ENCODE measurements around the gene MYLK4.

MYLK4 gene

DNA sequence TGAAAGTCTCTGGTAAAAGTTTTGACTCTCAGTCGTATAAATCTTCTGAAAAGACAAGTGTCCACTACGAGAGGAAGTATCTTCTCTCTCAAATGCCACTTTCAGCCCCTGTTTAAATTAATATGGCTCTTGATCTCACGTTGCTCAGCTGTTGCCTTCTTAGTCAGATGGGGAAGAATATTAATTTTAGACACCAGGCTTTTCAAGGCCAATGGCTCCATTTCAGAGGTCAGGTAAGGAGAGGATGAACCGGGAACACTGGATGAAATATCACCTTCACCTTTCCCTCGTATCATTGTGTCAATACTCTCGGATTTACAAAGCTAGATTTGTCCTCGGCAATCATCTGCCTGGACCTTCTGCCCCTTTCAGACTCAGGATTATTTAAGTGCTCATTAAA, at the start of gene MYLK4:
Gene MYLK4 (minus strand): TSS at position 91 of the 400 bp plus-strand sequence. CDS start 1,628 bp downstream, outside the sequence.
- DNase-seq, result no peak

DNA sequence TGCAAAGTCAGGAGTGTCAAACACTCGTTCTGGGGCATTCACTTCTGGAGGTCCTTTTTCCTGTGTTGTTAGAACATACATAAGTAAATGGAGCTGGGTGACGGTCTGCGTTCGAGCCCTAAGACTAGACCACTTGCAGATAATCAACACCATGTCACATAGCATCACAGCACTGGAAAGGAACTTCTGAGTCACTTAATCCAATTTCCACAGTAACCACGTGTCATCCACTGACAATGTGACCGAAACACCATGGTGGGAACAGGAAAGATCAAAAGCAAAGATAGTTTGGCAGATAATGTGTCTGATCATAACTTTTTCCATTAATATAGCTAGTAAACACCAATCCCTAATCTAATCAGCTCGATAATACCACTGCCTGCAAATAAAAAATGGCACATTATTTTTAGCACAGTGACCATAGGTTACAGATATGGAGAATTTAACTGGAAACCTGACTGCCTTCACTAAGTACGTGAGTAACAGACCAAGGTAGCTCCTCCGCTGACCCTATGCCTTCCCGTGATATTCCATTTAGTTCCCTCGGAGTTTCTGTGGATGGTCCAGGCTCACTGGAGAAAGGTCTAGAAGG, 49.3 kb upstream of the MYLK4 start:
- no peak for DNase-seq

DNA sequence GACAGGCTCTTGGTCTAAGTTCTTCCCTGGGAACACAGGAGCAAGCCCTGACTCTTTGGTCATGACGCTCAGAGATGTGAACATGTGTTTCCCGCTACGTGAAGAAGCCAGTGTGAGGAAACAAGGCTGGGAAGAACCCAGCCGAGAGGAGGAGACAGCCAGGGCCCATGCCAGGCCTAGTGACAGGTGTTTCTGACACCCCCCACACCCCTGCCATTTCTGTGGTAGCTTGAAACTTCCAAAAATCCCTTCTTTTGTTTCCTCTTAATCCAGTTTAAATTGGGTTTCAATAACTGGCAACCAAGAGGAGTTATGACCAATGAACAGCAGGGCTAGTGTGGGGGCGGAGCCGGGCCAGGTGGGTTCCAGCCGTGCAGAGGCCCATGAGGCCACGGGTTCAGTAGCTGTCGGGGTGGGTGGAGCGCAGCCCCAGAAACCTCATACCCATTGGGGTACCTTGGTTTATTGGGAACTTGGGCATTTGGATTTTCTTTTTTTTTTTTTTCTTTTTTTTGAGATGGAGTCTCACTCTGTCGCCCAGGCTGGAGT, 47.9 kb upstream of the MYLK4 start:
- DNase-seq, result no peak

DNA sequence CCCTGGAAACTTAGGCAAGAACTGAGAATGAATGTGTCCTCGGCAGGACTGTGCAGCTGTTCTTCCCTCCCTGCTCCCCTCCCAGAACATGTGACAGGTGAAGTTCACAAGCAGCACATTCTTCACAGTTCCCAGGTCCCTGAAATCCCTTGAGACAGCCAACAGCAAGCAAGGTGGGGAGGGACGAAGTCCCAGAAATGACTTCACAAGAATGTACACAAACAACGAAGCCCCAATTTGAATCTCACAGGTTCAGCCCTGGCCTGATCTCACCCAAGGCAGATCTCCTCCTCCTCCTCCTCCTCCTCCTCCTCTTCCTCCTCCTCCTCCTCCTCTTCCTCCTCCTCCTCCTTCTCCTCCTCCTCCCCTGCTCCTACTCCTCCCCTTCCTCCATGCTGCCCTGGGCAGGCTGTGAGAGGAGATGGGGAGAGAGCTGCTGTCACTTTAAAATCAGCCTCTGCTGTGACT, 46.9 kb upstream of the MYLK4 start:
- no peak for DNase-seq

DNA sequence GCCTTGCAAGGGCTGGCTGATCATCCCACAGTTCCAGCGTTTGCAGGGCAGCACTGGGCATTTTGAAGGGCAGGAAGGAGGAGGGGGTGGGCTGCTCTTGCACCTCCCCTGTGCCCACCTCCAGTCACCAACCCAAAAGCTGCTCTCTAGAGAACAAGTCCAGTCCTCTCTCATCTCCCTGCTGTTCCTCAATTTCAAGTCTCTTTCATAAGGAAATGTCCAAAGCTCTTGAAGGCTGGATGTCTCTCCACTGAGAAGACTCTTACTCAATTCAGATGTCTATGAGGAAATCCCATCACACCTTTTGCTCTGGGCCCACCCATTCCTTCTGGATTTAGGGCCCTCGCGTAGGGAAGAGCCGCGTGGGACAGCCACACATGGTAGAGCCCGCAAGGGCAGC, 46.1 kb upstream of the MYLK4 start:
- no peak for DNase-seq

DNA sequence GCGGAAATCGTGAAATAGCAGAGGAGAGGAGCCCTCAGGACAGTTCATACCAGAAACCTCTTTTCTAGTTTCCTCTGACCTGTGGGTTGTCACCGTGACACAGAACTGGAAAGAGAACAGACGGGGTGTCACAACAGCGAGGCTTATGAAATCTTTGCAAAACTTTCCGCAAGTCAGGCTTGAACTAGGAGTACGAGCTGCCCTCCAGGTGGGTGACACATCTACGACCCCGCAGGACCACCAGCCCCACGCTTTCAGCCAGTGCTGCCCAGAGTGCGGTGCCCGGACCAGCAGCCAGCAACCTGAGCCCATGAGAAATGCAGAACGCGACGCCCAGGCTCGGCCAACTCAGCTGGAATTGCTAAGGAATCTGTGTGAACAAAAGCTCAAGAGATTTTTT, 45.2 kb upstream of the MYLK4 start:
- no peak for DNase-seq

DNA sequence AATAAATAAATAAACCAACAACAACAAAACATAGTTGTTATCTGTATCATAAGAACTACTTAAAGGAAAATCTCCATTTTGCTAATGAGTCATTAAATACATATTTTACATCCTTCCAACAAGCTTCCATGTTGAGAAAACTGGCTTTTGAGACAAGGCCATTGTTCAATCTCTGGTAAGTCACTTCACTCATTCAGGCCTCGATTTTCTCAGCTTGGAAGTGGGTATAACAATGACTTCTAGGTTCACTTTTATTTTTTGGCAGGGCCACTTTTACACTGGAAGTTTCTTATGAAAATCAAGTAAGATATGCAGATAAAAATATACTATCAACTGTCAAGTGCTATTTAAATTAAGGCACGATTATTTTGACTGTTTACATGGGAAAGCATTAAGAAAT, 44.4 kb upstream of the MYLK4 start:
- DNase-seq, result no peak

DNA sequence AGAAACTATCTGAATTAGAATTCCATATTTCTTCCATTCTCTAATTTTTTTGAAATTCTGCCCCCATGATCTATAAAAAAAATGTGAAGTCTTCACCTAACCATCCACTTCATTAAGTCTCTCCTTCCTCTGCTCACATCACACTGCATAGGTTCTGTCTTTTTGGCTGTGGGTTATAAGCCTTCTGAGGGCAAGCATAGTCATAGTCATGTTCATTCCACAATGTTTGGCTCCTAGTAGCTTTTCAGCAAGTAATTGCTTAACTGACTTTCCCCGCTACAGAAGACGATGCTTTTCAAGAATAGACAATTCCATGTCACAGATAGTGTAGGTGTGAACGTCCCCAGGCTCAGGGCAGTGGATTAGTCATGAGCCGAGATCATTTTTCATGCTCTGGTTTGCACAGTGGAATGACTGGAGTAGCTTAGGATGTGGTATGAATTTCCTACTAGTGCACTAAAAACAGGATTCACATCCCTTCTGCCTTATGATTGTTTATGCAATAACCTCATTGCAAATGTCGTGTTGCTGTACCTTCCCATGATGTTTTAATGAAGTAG, 43.5 kb upstream of the MYLK4 start:
- no peak for DNase-seq

DNA sequence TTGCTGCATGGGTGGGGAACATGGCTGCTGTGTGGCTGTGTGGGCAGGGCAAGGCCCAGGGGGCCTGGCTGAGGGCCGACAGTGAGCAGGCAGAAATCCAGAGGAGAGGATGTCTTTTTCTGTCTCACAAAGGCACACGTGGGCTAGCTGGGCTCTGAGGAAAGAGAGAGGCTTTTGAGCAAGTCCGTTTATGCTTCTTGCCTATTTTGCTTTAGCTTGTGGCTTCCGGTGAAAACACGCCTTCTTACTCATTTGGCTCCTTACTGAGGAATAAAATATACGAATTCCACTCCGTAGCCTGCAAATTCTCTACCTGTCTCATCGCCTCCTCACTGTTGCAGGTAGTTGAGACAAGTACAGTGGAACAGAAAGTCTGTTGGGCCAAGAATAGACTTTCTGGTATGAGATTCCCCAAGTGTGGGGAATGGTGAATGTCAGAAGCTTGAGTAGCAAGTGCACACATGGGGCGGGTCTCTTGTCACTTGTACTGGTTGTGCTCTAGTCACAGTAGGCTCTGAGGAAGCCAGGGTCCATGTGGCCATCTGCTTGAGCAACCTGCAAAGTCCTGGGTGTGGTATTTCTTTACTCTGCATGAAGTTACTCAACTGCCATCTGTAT, 42.9 kb upstream of the MYLK4 start:
- DNase-seq, result no peak

DNA sequence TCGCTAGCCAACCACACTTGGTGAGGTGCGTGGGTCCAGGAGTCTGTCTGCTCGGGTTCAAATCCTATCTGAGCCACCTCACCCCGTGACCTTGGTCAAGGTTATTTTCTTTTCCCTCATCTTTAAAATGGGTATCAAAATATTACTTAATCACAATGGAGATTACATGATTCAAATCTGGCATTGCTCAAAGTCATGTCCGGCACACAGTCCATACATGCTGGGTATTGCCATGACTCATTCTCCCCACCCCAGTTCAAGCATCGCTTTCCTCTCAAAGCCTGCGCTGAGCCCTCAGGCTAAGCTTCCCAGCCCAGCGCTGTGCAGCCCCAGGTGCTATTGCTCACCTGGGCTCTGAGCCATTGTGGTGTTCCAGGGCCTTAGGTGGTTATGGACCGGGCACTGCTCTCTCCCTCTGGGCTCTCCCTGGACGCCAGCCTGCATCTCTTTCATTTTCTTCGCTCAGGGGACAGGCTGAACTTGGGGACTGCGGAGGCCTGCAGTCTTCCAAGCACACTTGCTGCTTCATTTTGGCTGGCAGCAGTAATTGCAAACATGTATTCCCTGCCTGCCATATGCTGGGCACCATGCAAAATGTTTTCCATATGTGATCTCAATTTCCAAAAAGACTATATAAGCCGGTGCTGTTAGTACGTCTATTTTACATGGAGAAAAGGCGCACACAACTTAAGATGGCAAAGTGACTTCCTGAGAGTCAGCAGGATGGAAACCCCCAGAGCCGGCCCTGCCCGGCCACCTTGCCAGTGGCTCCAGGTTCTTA, 41.8 kb upstream of the MYLK4 start:
- no peak for DNase-seq

DNA sequence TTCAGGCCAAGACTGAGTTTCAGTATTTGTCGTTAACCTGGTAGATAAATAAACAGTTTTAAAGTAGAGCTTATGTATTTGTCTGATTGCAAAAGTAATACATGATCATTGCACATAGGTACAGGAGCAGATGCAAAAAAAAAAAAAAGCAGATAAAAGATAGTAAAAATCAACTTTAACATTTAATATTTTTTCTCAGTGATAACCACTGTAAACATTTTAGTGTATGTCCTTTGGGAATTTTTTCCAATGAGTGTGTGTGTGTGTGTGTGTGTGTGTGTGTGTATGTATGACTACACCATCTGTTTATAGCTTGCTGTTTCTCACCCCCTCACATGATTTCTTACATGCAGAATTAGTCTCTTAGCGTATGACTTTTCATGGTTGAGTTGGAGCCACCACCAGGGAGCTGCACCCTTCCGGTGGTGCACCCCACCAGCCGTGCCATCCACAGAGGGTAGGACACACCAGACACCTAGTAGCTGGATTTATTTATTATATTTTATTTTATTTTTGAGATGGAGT, 40.8 kb upstream of the MYLK4 start:
- DNase-seq, result no peak

DNA sequence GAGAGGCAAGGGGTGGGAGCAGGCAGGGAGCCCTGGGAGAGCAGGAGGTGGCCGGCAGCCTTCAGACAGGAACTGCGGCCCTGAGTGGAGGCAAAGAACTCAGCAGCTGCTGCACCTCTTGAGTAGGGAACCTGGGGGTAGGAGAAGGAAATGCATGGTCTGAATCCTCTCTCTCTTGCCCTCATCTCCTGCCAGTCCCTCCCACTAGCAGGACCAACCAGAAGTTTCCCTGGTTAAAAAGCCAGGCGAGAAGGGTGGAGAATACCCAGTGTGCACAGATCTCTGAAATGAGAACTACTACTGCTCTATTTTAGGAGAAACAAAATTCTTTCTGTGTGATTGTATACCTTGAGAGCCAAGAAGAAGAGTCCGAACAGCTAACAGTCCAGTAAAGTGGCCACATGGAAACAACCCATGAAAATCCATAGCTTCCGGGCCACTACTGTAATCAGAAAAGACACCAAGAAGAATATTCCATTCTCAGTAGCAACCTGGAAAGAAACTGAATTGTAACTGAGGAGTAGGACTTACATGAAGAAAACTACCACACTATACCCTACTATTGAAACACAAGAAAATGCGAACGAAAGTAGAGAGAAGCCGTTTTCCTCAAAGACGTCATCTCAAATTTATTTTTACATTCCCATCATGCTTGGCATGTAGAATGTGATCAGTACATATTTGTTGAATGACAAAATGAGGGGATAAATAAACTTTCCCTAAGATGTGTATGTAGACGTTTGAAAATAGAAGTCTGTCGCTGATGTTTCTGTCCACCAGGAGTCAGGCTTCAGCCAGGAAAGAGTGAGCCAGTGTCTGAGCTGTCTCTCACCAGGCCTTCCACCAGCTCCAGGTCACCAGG, 40.1 kb upstream of the MYLK4 start:
- DNase-seq, result peak; percentile 28

DNA sequence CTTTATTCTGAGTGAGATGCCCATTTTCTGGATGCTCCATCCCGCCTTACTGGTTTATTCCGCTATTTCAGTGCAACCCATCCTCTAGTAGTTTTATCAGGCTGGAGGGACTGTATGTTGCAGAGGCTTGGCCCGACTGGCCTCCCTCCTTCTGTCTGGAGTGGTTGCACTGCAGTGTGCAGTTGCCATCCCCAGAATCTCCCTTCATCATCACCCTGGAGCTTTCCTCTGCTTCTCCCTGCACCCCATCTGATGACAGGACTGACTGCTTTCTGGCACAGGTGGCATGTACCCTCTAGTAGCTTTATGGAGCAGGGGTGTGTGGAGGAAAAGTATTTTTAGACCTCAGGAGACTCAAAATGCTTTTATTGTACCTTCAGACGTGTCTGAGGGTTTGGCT, 35.5 kb upstream of the MYLK4 start:
- no peak for DNase-seq

DNA sequence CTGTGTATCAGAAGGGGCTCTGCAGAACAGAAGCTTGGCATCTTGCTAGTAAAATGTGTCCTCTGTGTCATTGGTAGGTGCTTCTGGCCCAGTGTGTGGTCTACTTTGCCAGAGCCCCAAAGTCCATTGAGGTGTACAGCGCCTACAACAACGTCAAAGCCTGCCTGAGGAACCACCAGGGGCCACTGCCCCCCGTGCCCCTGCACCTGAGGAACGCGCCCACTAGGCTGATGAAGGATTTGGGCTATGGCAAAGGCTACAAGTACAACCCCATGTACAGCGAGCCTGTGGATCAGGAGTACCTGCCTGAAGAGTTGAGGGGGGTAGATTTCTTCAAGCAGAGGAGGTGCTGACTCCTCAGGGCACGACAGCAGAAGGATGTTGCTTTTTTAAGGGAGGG, 34.2 kb upstream of the MYLK4 start:
- no peak for DNase-seq

DNA sequence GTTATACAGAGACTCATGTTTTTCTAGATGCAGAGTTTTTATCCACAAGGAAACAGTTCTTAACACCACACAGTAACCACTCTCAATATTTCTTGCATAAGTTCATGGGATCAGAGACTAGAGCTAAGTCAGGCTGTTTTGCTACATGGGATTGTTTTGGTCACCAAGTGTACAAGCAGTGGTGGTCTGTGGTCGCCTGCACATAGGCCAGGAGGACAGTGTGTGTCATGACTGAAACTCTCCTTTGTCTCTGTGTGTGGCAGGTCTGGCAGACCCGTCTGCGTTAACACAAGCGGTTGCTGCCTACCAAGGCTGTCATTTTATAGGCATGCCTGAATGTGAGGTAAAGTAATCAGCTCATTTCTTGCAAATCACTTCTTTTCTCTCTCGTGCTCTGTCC, 33.3 kb upstream of the MYLK4 start:
- no peak for DNase-seq

DNA sequence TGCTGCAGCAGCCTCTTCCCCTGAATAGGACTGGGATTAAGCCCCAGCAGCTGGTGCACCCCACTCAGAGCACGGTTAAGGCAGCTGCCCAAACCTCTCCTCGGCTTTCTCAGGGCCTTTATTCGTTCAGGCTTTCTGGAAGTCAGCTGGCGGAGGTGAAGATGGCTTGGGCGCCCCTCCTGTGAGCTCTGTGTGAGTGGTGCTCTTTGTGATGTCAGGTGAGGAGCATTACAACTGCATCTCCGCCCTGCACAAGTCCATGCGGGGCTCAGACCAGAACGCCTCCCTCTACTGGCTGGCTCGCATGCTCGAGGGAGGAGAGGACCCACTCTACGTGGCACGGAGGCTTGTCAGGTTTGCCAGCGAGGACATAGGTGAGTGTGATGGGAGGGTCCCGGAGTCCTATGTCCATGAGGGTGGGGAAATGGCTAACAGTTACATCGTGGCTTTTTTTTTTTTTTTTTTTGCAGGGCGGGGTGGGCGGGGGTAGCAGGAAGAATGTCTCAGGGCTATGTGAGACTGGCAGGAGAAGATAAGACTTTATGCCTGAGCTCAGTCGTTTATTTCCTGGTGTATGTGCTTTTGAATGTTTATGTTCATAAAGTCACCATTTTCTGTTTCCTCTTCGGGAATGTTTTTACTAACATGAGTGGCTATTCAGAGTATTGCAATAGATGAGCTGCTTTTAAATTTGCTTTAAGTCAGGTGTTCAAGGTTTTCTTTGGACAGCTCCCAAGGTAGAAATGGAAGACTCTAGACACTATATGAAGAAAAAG, 32.7 kb upstream of the MYLK4 start:
- DNase-seq, result no peak

DNA sequence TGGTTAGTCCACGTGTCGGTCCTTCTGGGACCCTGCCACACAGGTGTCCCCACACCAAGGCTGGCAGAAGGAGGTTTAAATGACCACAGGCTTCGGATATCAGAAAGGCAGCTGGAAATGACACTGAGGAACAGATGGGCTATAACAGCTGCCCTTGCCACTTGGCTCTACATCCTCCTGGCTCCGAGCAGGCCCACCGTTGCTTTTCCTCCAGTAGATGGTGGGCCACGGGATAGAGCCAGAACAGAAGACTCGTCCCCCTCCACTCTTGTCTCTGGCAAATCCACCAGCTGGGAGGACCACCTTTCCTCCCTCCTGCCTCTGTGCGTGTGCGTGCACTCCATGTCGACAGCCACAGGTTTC, 32.1 kb upstream of the MYLK4 start:
- no peak for DNase-seq

DNA sequence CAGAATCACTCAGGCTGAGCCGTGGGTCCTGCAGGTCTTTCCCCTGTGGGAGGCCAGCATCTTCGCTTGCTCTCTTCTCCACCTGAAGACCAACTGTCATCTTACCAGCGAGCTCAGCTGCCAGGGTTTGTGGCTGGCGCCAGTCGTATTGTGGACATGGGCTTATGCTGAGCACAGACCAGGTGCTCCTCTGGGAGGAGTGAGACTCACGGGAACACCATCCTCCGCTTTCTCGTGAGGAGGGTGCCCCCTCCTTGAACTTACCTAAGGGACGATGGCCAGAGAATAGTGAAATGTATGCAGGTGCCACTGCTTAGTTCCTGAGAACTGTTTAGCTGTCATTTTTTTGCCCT, 31.6 kb upstream of the MYLK4 start:
- DNase-seq, result no peak

DNA sequence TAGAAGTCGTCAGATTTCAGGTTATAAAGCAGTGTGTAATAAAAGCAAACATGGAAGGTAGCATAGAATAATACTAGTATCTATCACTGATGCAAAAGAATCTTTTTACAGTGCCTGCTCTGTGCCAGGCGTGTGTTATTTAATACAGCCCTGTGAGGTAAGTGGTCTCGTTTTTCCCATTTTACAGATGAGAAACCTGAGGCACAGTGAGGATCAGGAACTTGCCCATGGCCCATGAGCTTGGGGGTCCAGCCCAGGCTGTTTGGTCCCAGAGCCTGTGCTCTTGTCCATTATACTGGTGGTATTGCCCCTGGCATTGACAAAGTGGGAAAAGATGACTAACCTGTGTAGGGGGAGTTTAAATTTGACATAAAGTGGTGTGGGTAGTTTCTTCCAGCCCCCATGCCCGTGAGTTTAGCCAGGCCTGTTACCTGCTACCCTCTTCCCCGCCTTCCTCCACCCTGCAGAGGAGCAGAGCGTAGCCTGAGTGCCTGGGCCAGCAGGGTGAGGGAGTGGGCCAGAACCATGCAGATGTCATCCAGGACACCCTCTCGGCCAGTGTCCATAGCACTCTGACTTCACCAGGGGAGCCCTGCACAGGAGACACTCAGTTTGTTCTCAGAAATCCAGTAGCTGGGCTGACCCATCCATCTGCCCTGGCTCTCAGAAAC, 31.1 kb upstream of the MYLK4 start:
- no peak for DNase-seq

DNA sequence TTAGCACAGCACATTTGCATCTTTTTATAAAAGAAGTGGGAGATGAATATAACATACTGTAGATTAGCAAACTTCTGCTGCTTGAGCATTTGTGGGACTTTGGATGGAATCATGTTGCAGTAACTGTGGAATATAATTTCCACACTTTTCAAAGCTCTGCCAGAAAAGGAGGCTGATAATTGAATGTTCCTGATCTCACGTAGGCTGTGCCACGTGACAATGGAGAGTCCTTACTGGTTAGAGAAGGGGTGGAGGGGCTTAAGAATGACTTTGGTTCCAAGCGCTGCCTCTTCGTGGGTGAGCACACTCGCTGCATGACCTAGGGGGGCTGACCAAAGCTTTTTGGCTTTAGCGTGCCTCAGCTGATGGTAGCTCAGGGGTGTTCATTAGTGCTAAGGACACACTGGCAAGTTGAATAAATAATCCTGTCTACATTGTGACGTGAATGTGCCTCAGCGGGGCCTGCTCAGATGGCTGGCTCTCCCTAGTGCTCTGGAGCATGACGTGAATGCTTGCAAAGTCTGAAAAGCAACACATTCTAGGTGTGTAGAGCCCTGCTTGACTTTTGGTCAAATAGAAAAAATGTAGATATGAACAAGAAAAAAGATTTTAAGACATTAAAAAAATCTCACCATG, 29.5 kb upstream of the MYLK4 start:
- DNase-seq, result no peak

DNA sequence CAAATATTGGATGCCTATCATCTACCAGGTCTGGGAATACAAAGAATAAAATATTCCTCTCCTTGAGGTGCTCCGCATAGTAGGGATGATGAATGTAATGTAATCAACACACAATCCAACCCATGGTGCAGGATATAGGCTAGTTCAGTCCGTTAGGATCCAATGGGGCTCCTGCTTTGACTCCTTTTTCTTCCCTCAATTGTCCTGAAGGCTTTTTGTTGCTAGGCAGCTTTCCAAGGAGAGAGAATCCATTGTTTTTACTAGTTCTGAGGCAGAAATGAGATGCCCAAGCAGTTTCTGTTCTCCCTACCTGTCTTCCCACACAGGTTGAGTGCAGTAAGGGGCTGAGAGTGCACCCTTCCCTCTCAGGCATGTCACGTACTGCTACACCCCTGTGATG, 26.5 kb upstream of the MYLK4 start:
- no peak for DNase-seq
